DOHH2 (cell line): ENCODE measurements around the gene C4BPB.

ENCODE experiments used
- H3F3A ChIP-seq: fragments of 200-600 bp; sonication (generic), shearing (Covaris generic); 2 replicates; pipeline ENCODE4 v1.6.0; 2016; ENCODE audit warnings: antibody characterized with exemption, mild to moderate bottlenecking; ENCODE audit not compliant: control insufficient read depth, insufficient read depth
- H3K27ac ChIP-seq: fragments of 200-600 bp; sonication (generic); 2 replicates; pipeline ENCODE4 v1.5.1; 2014; ENCODE audit warnings: low read depth, mild to moderate bottlenecking, low read length, moderate library complexity
- H3K27me3 ChIP-seq: fragments of 200-600 bp; sonication (generic); 2 replicates; pipeline ENCODE4 v1.6.1; 2014; ENCODE audit warnings: mild to moderate bottlenecking, low read length, mixed read lengths; ENCODE audit not compliant: control insufficient read depth
- H3K36me3 ChIP-seq: fragments of 200-600 bp; sonication (generic); 2 replicates; pipeline ENCODE4 v1.6.1; 2014; ENCODE audit warnings: mild to moderate bottlenecking, low read length, moderate library complexity, mixed read lengths; ENCODE audit not compliant: control insufficient read depth
- H3K4me1 ChIP-seq: fragments of 200-600 bp; sonication (generic); 2 replicates; pipeline ENCODE4 v1.6.1; 2014; ENCODE audit warnings: mild to moderate bottlenecking, low read length, mixed read lengths; ENCODE audit not compliant: control insufficient read depth
- H3K4me2 ChIP-seq: fragments of 200-600 bp; sonication (generic); 2 replicates; pipeline ENCODE4 v1.6.0; 2014; ENCODE audit warnings: mild to moderate bottlenecking, low read length, moderate library complexity
- H3K4me3 ChIP-seq: fragments of 200-600 bp; sonication (generic); 2 replicates; pipeline ENCODE4 v1.5.1; 2014; ENCODE audit warnings: mild to moderate bottlenecking, low read length, mixed read lengths
- H3K79me2 ChIP-seq: fragments of 200-600 bp; sonication (generic); 2 replicates; pipeline ENCODE4 v1.6.1; 2014; ENCODE audit warnings: mild to moderate bottlenecking, low read length, mixed read lengths; ENCODE audit not compliant: control insufficient read depth
- H3K9me2 ChIP-seq: fragments of 200-600 bp; sonication (generic); replicated peaks from 2 replicates; pipeline ENCODE4 v1.6.1; 2014; ENCODE audit warnings: mild to moderate bottlenecking, low read length, mixed read lengths; ENCODE audit not compliant: control insufficient read depth
- H3K9me3 ChIP-seq: fragments of 200-600 bp; sonication (generic); 2 replicates; pipeline ENCODE4 v1.6.1; 2014; ENCODE audit warnings: antibody characterized with exemption, low read length, mixed read lengths; ENCODE audit not compliant: control insufficient read depth, insufficient read depth
- H4K20me1 ChIP-seq: fragments of 200-600 bp; sonication (generic); 2 replicates; pipeline ENCODE4 v1.6.0; 2014; ENCODE audit warnings: low read depth, mild to moderate bottlenecking, antibody characterized with exemption, low read length, moderate library complexity; ENCODE audit not compliant: control insufficient read depth, insufficient read depth
- CTCF ChIP-seq: fragments of 200-600 bp; sonication (generic); IDR thresholded peaks from one replicate; pipeline ENCODE4 v1.5.1; 2014; ENCODE audit warnings: antibody characterized with exemption, mild to moderate bottlenecking, low read depth, low read length; ENCODE audit not compliant: poor library complexity, severe bottlenecking
- EZH2phosphoT487 ChIP-seq: fragments of 200-600 bp; sonication (generic); IDR thresholded peaks from 2 replicates; pipeline ENCODE4 v1.6.1; 2017; ENCODE audit warnings: borderline replicate concordance, mild to moderate bottlenecking, antibody characterized with exemption, low read length, moderate library complexity, mixed read lengths

Gene C4BPB

DNA sequence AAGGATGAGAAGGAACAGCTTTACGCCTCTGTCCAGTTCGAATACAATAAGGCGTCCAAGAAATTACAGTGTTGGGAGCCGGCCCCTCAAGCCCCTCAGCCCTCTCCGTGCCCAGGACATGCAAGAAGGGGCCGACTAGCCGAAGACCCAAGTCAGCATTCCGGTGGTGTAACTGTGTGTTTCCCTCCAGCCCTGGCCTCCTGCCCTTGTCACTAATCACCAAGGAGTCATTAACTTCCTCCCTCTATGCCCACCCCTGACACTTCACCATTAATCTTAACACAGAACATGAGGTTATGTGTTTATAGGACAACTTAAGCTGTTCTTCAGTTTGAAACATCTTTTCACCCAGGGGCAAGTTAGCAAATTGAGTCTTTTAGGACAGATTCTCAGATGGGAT, 16.4 kb upstream of the C4BPB start:
- no peaks in the 10 kb centered on the region for H4K20me1 ChIP-seq
- no peaks in the 10 kb centered on the region for H3K9me3 ChIP-seq
- H3K27me3 ChIP-seq, result peaks cover 12% of the 10 kb centered on the region
- H3K4me1 ChIP-seq, result no peaks in the 10 kb centered on the region
- no peak overlapping the region for H3K4me3 ChIP-seq
- H3K4me2 ChIP-seq, result no peak overlapping the region
- TF ChIP-seq EZH2phosphoT487 (no peak), CTCF (no peak)
- no peaks in the 10 kb centered on the region for H3F3A ChIP-seq
- H3K27ac ChIP-seq, result no peak overlapping the region
- no peaks in the 10 kb centered on the region for H3K79me2 ChIP-seq
- H3K36me3 ChIP-seq, result no peaks in the 10 kb centered on the region
- no peaks in the 10 kb centered on the region for H3K9me2 ChIP-seq

GRCh38 chr1:207073906-207074820, 14.5 kb upstream of the C4BPB start:
- Histone ChIP-seq H3K4me2 (no peak overlapping the region), H3K4me3 (no peak overlapping the region), H3K9me3 (no peaks in the 10 kb centered on the region), H3K27me3 (peaks cover 14% of the 10 kb centered on the region), H3F3A (no peaks in the 10 kb centered on the region), H3K27ac (no peak overlapping the region), H4K20me1 (no peaks in the 10 kb centered on the region), H3K36me3 (no peaks in the 10 kb centered on the region), H3K4me1 (no peaks in the 10 kb centered on the region), H3K79me2 (no peaks in the 10 kb centered on the region), H3K9me2 (no peaks in the 10 kb centered on the region)
- TF ChIP-seq CTCF (no peak), EZH2phosphoT487 (no peak)

DNA sequence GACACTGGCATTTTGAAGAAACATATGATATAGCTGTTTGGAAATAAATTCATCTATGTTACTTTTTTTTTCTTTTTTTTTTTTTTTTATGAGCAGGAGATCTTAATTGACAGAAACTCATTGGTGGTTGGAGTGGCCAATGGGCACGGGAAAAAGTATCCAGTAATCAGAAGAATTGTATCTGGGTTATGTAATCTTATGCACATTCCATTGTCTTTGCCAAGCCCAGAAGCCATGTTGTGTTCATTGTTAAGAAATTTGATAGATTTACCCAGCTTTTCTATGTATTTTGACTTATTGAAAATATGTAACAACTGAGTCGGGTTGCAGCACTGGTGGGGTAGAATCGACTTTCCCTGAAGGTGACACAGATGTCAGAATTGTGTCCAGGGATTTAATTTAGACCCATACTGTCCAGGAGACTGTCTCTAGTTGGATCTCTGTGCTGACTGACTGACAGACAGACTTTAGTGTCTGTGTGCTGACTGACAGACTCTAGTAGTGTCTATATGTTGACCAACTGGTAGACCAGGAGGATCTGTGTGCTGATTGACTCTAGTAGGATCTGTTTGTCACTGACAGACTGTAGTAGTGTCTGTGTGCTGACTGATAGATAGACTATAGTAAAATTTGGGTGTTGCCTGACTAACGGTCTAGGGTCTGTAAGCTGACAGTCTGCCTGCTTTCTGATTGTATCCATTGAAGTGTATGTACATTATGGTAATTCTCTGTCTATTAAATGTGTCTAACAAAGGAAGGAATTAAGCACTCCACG, 12.3 kb upstream of the C4BPB start:
- TF ChIP-seq CTCF (no peak), EZH2phosphoT487 (no peak)
- H3K27me3 ChIP-seq, result peaks cover 14% of the 10 kb centered on the region
- H3K27ac ChIP-seq, result no peak overlapping the region
- H3K9me2 ChIP-seq, result no peaks in the 10 kb centered on the region
- no peak overlapping the region for H3K4me2 ChIP-seq
- no peak overlapping the region for H3K4me3 ChIP-seq
- no peaks in the 10 kb centered on the region for H3K79me2 ChIP-seq
- no peaks in the 10 kb centered on the region for H3K9me3 ChIP-seq
- H3K4me1 ChIP-seq, result no peaks in the 10 kb centered on the region
- no peaks in the 10 kb centered on the region for H3F3A ChIP-seq
- H4K20me1 ChIP-seq, result no peaks in the 10 kb centered on the region
- no peaks in the 10 kb centered on the region for H3K36me3 ChIP-seq
